Caco-2 (cell line): Measurements from ENCODE around the gene UGGT2. TPM values are rescaled to one million over a fixed set of nuclear protein-coding genes. Genes with fewer than 3 reads are reported as not detected.
"Not testable (repeated sequence)": the region's sequence is repeated elsewhere in the genome, so short reads cannot be mapped to it uniquely, and the experiment has no call there.

ENCODE experiments used
- BruUV-seq: library from RNA; stranded (reverse); fragments of 400-500 nt; replicated peaks from 2 replicates; lab custom pipeline; 2021; lab: Mats Ljungman, UMichigan
- CTCF ChIA-PET: fragments of 300-600 bp; sonication (Branson Sonifier 250); formaldehyde crosslinking; loops from one replicate; lab custom pipeline; 2022; ENCODE audit warnings: antibody characterized with exemption; lab: Charles Lee
- POLR2A ChIA-PET: fragments of 300-600 bp; sonication (Branson Sonifier 250); formaldehyde crosslinking; loops from one replicate; lab custom pipeline; 2022; ENCODE audit warnings: antibody characterized with exemption; lab: Charles Lee
- DNase-seq, 2 experiments: peaks; one replicate each; pipeline versions ENCODE4 v3.0.0 to v3.0.0-alpha.2; 2020 to 2022
- H3K27me3 ChIP-seq: replicated peaks from 2 replicates; pipeline ENCODE4 v1.6.0; 2011; ENCODE audit warnings: low read length; ENCODE audit not compliant: control insufficient read depth, insufficient read depth
- H3K36me3 ChIP-seq: 2 replicates; pipeline ENCODE4 v1.5.1; 2011; ENCODE audit warnings: low read length; ENCODE audit not compliant: control insufficient read depth, insufficient read depth
- H3K4me1 ChIP-seq: fragments of 250-450 bp; sonication (Bioruptor Pico); 2 replicates; pipeline ENCODE4 v1.5.1; 2020; ENCODE audit warnings: mild to moderate bottlenecking
- H3K4me3 ChIP-seq: 2 replicates; pipeline ENCODE4 v1.5.1; 2011; ENCODE audit warnings: low read depth, mild to moderate bottlenecking, control low read depth, low read length
- H3K9me3 ChIP-seq: fragments of 250-450 bp; sonication (Bioruptor Pico); 2 replicates; pipeline ENCODE4 v1.5.1; 2020; ENCODE audit warnings: mild to moderate bottlenecking, moderate library complexity
- H3K27ac Mint-ChIP-seq: one replicate; pipeline ENCODE4 v1.8.0; 2022; ENCODE audit warnings: mixed read lengths; ENCODE audit not compliant: unreplicated experiment
- H3K27me3 Mint-ChIP-seq: one replicate; pipeline ENCODE4 v1.8.0; 2022; ENCODE audit warnings: mixed read lengths; ENCODE audit not compliant: insufficient read depth, unreplicated experiment
- H3K36me3 Mint-ChIP-seq: one replicate; pipeline ENCODE4 v1.8.0; 2022; ENCODE audit warnings: mild to moderate bottlenecking, mixed read lengths; ENCODE audit not compliant: insufficient read depth, unreplicated experiment
- H3K4me1 Mint-ChIP-seq: one replicate; pipeline ENCODE4 v1.8.0; 2022; ENCODE audit warnings: low read depth, mixed read lengths; ENCODE audit not compliant: unreplicated experiment
- H3K4me3 Mint-ChIP-seq: one replicate; pipeline ENCODE4 v1.8.0; 2022; ENCODE audit warnings: mild to moderate bottlenecking, moderate library complexity, mixed read lengths; ENCODE audit not compliant: unreplicated experiment
- H3K9me3 Mint-ChIP-seq: one replicate; pipeline ENCODE4 v1.8.0; 2022; ENCODE audit warnings: mixed read lengths; ENCODE audit not compliant: unreplicated experiment
- intact Hi-C: fragments of 100-400 bp; cut with micrococcal nuclease; formaldehyde crosslinking; loops from one replicate; pipeline ENCODE4 v1.10.0; 2022; ENCODE audit not compliant: unreplicated experiment
- total RNA-seq: library from RNA; stranded (reverse); gene quantifications from 2 replicates; pipeline ENCODE4 v1.2.3, GENCODE V29; 2022
- TF ChIP-seq, protein P1 (sequence below), 2 experiments: fragments of 200-600 bp in 1 of 2; IDR thresholded peaks; 1 replicate in 1 of 2; 2 replicates in 1 of 2; pipeline versions ENCODE4 v1.5.1 to v1.8.0; 2011 to 2022; ENCODE audit warnings: antibody characterized with exemption in 1 of 2, control low read depth in 1 of 2, inconsistent platforms in 1 of 2, low read depth in 1 of 2, low read length in 1 of 2, mild to moderate bottlenecking in 1 of 2, moderate library complexity in 1 of 2; ENCODE audit not compliant: insufficient read depth in 1 of 2, severe bottlenecking in 1 of 2, unreplicated experiment in 1 of 2

UGGT2 gene
- total RNA-seq, 1 experiment from 2014 or later, result 35.5 TPM

DNA sequence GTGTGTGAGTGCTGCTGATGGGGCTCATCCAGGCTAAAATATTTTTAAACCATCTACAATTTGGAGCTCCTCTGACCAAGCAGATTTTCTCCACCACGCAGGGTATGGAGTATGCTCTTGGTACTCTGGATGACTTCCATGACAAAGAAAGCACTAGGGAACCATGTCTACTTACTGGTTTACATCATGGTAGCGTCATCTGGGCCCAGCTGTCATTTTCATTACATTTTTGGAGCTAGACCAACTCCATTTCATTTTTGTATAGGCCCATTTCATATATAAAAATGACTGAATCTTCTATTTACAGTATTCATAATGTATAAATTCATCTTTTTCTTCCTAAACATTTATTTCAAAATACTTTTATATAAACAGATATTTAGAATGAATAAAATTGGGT lies 191.9 kb downstream of the UGGT2 start:
- intact Hi-C loops, result no loop called here
- H3K27me3 Mint-ChIP-seq, result no peaks in the 10 kb centered on the region
- H3K4me3 ChIP-seq, result no peak overlapping the region
- H3K4me1 Mint-ChIP-seq, result peaks cover 8% of the 10 kb centered on the region
- no peaks in the 10 kb centered on the region for H3K9me3 Mint-ChIP-seq
- no peak overlapping the region for H3K4me3 Mint-ChIP-seq
- H3K4me1 ChIP-seq, result peaks cover 8% of the 10 kb centered on the region
- TF ChIP-seq, protein P1, sequence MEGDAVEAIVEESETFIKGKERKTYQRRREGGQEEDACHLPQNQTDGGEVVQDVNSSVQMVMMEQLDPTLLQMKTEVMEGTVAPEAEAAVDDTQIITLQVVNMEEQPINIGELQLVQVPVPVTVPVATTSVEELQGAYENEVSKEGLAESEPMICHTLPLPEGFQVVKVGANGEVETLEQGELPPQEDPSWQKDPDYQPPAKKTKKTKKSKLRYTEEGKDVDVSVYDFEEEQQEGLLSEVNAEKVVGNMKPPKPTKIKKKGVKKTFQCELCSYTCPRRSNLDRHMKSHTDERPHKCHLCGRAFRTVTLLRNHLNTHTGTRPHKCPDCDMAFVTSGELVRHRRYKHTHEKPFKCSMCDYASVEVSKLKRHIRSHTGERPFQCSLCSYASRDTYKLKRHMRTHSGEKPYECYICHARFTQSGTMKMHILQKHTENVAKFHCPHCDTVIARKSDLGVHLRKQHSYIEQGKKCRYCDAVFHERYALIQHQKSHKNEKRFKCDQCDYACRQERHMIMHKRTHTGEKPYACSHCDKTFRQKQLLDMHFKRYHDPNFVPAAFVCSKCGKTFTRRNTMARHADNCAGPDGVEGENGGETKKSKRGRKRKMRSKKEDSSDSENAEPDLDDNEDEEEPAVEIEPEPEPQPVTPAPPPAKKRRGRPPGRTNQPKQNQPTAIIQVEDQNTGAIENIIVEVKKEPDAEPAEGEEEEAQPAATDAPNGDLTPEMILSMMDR (IDR thresholded peaks at IDR 0.05; ENCODE audit: insufficient read depth in 1 of 2, low read depth in 1 of 2, low read length in 1 of 2, severe bottlenecking in 1 of 2, unreplicated experiment in 1 of 2), result no peak
- H3K27me3 ChIP-seq, result no peaks in the 10 kb centered on the region
- no peak for DNase-seq
- ChIA-PET CTCF (no interaction called here), POLR2A (no interaction called here)
- H3K9me3 ChIP-seq, result no peaks in the 10 kb centered on the region
- no TSS peak for BruUV-seq
- H3K27ac Mint-ChIP-seq, result no peak overlapping the region
- H3K36me3 Mint-ChIP-seq, result no peaks in the 10 kb centered on the region
- H3K36me3 ChIP-seq, result no peaks in the 10 kb centered on the region

DNA sequence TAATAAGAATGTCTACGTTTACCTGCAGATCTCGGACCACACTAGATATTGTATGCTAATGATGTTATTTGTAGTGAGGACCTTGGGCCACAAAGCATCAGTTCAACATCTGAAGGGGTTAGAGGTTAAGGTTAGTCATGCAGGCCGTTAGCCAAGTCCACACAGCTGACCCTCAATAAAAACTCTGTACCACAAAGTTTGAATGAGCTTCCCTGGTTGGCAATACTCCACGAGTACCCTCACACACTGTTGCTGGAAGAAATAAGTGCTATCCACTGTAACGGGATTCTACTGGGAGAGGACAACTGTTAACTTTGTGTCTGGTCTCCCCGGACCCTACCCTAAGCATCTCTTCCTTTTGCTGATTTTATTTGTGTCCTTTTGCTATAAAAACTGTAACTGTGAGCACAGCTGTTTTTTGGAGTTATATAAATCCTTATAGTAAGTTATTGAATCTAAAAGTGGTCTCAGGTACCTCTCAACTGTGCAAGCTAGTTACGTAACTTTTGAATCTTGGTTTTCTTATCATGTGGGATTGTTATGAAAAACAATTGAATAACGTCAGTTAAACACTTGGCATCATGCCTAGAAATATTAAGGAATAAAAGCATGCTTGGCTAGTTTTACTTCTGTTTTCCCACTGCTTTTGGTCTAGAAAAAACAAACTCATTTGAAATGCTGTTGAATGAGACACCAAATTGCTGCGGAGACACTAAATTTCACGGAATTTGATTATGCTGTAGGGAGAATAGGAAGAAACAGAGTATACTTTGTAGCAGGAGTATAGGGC lies 194.7 kb downstream of the UGGT2 start:
- no peaks in the 10 kb centered on the region for H3K27me3 Mint-ChIP-seq
- H3K4me3 Mint-ChIP-seq, result no peak overlapping the region
- Histone ChIP-seq H3K36me3 (no peaks in the 10 kb centered on the region), H3K4me3 (no peak overlapping the region), H3K4me1 (no peaks in the 10 kb centered on the region), H3K27me3 (no peaks in the 10 kb centered on the region), H3K9me3 (no peaks in the 10 kb centered on the region)
- TF ChIP-seq, protein P1 (IDR thresholded peaks at IDR 0.05; ENCODE audit: insufficient read depth in 1 of 2, low read depth in 1 of 2, low read length in 1 of 2, severe bottlenecking in 1 of 2, unreplicated experiment in 1 of 2), result no peak
- CTCF ChIA-PET, result no interaction called here
- BruUV-seq, result no TSS peak
- H3K27ac Mint-ChIP-seq, result no peak overlapping the region
- POLR2A ChIA-PET, result interaction anchor here (0.5 kb wide), 1 partner anchor 145 kb away, joined by 6 read pairs; no protein-coding TSS in a partner anchor
- H3K36me3 Mint-ChIP-seq, result no peaks in the 10 kb centered on the region
- H3K4me1 Mint-ChIP-seq, result no peaks in the 10 kb centered on the region
- intact Hi-C loops, result no loop called here
- no peaks in the 10 kb centered on the region for H3K9me3 Mint-ChIP-seq
- no peak for DNase-seq

DNA sequence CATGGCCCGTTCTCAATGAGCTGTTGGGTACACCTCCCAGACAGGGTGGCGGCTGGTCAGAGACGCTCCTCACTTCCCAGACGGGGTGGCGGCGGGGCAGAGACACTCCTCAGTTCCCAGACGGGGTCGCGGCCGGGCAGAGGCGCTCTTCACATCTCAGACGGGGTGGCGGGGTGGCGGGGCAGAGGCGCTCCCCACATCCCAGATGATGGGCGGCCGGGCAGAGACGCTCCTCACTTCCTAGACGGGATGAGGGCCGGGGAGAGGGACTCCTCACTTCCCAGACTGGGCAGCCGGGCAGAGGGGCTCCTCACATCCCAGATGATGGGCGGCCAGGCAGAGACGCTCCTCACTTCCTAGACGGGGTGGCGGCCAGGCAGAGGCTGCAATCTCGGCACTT lies 207.5 kb downstream of the UGGT2 start:
- CTCF ChIA-PET, result not testable (repeated sequence)

More for the DNA sequence above, 207.5 kb downstream of the UGGT2 start:
- H3K27me3 ChIP-seq, BruUV-seq, H3K4me3 Mint-ChIP-seq, H3K27ac Mint-ChIP-seq, H3K4me1 Mint-ChIP-seq, H3K27me3 Mint-ChIP-seq, intact Hi-C loops, H3K4me3 ChIP-seq, POLR2A ChIA-PET, H3K4me1 ChIP-seq, H3K9me3 ChIP-seq, DNase-seq, H3K36me3 Mint-ChIP-seq, H3K36me3 ChIP-seq: not testable (repeated sequence)
- H3K9me3 Mint-ChIP-seq, result peaks cover 10% of the 10 kb centered on the region
